ENCODE measurements around the gene ZNF292. TPM values are rescaled to one million over a fixed set of nuclear protein-coding genes. Genes with fewer than 3 reads are reported as not detected.
"Not testable (repeated sequence)": the region's sequence is repeated elsewhere in the genome, so short reads cannot be mapped to it uniquely, and the experiment has no call there.

Gene ZNF292
- total RNA-seq, 1 experiment from 2014 or later: 45.0 TPM

DNA sequence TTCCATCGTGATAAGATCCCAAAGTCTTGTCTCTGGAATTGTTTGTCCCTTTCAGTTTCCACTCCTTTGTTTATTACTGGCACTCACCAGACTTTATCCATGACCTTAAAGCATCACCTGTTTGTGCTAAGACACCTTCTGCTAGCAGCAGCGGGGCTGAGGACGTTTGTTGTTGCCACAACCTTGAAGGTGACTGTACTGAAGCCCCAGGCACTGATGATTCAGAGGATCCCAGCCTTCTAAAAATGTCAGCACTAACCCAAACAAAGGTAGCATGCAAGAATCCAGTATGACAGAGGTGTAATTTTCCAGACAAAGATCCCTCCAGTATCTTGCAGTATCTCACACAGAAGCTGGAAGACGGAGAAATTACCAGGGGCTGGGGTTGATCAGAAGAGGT, 138.2 kb downstream of the ZNF292 start:
- no peaks in the 10 kb centered on the region for H3K36me3 ChIP-seq (ENCODE audit: insufficient read depth, low read length, poor library complexity, severe bottlenecking)
- H3K4me3 ChIP-seq (ENCODE audit: low read depth, low read length, poor library complexity, severe bottlenecking): no peak overlapping the region
- no TSS peak for BruUV-seq (replicated peaks)
- POLR2A ChIA-PET (ENCODE audit: low non-redundant PET): no interaction called here
- no peaks in the 10 kb centered on the region for H3K9me3 ChIP-seq (ENCODE audit: low read depth, low read length, poor library complexity, severe bottlenecking)
- no peak overlapping the region for H3K27ac ChIP-seq (ENCODE audit: low read depth, low read length, poor library complexity, severe bottlenecking)
- no peak for TF ChIP-seq EZH2 (IDR thresholded peaks at IDR 0.05; ENCODE audit: borderline replicate concordance, low read depth, low read length, poor library complexity, severe bottlenecking)
- TF ChIP-seq, protein P1, sequence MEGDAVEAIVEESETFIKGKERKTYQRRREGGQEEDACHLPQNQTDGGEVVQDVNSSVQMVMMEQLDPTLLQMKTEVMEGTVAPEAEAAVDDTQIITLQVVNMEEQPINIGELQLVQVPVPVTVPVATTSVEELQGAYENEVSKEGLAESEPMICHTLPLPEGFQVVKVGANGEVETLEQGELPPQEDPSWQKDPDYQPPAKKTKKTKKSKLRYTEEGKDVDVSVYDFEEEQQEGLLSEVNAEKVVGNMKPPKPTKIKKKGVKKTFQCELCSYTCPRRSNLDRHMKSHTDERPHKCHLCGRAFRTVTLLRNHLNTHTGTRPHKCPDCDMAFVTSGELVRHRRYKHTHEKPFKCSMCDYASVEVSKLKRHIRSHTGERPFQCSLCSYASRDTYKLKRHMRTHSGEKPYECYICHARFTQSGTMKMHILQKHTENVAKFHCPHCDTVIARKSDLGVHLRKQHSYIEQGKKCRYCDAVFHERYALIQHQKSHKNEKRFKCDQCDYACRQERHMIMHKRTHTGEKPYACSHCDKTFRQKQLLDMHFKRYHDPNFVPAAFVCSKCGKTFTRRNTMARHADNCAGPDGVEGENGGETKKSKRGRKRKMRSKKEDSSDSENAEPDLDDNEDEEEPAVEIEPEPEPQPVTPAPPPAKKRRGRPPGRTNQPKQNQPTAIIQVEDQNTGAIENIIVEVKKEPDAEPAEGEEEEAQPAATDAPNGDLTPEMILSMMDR (conservative IDR thresholded peaks at IDR 0.05; ENCODE audit: low read depth, low read length): no peak
- intact Hi-C loops (cut with micrococcal nuclease; ENCODE audit: unreplicated experiment): no loop called here
- DNase-seq (ENCODE audit: low spot score): no peak
- CTCF ChIA-PET: no interaction called here
- H3K27me3 ChIP-seq (replicated peaks; ENCODE audit: insufficient read depth, low read depth, low read length, poor library complexity): peaks cover 52% of the 10 kb centered on the region
- H3K4me1 ChIP-seq (ENCODE audit: insufficient read depth, low read length, poor library complexity, severe bottlenecking): no peaks in the 10 kb centered on the region

DNA sequence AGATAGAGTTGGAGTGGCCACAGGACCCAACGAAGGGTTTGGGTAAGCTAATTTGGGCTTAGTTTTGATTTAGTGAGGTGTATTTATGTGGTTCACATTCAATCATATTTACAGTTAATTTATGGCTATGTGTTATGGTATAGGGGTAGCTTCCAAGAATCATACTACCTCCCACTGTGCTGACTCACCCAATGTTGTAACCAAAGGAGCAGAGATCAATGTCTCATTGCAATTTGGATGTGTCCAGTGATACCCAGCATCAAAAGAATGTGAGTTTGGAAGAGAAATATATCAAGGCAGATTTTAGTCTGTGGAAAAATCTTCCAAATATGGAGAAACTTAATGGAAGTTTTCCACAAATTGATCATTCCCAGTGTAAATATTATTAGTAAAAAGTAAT, 141.8 kb downstream of the ZNF292 start:
- CTCF ChIA-PET: no interaction called here
- Histone ChIP-seq H3K27ac (ENCODE audit: low read depth, low read length, poor library complexity, severe bottlenecking) (no peak overlapping the region), H3K4me1 (ENCODE audit: insufficient read depth, low read length, poor library complexity, severe bottlenecking) (no peaks in the 10 kb centered on the region), H3K4me3 (ENCODE audit: low read depth, low read length, poor library complexity, severe bottlenecking) (no peak overlapping the region), H3K36me3 (ENCODE audit: insufficient read depth, low read length, poor library complexity, severe bottlenecking) (no peaks in the 10 kb centered on the region), H3K27me3 (replicated peaks; ENCODE audit: insufficient read depth, low read depth, low read length, poor library complexity) (peaks cover 67% of the 10 kb centered on the region), H3K9me3 (ENCODE audit: low read depth, low read length, poor library complexity, severe bottlenecking) (no peaks in the 10 kb centered on the region)
- TF ChIP-seq, protein P1 (conservative IDR thresholded peaks at IDR 0.05; ENCODE audit: low read depth, low read length): no peak
- TF ChIP-seq EZH2 (IDR thresholded peaks at IDR 0.05; ENCODE audit: borderline replicate concordance, low read depth, low read length, poor library complexity, severe bottlenecking): no peak
- no TSS peak for BruUV-seq (replicated peaks)
- intact Hi-C loops (cut with micrococcal nuclease; ENCODE audit: unreplicated experiment): no loop called here
- POLR2A ChIA-PET (ENCODE audit: low non-redundant PET): interaction anchor here (0.5 kb wide), 1 partner anchor 250 kb away, joined by 4 read pairs; no protein-coding TSS in a partner anchor
- no peak for DNase-seq (ENCODE audit: low spot score)

DNA sequence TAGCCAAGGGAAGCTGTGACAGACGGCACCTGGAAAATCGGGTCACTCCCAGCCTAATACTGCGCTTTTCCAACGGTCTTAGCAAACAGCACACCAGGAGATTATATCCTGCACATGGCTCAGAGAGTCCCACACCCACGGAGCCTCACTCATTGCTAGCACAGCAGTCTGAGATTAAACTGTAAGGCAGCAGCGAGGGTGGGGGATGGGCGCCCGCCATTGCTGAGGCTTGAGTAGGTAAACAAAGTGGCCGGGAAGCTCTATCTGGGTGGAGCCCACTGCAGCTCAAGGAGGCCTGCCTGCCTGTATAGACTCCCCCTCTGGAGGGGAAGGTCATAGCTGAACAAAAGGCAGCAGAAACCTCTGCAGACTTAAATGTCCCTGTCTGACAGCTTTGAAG, 145.9 kb downstream of the ZNF292 start:
- intact Hi-C loops (cut with micrococcal nuclease; ENCODE audit: unreplicated experiment); CTCF ChIA-PET: not testable (repeated sequence)

DNA sequence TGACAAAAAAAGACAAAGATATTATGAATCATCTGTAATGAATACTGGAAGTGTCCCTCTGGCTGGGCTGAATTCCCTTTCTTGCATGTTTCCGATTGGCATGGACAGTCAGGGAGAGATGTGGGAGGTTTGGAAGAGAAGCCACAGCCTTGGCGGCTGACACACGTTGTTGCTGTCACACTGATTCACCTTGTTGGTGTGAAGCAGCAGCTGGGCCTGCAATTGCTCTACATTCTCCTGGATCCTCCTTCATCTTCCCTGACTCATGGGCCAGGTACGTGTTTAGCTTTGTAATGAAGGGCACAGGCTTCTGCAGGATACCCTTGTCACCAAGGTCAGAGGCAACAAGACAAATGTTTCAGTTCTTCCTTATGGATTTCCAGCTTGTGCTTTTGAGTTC, 153.6 kb downstream of the ZNF292 start:
- intact Hi-C loops (cut with micrococcal nuclease; ENCODE audit: unreplicated experiment): no loop called here
- TF ChIP-seq, protein P1 (conservative IDR thresholded peaks at IDR 0.05; ENCODE audit: low read depth, low read length): no peak
- no peak for TF ChIP-seq EZH2 (IDR thresholded peaks at IDR 0.05; ENCODE audit: borderline replicate concordance, low read depth, low read length, poor library complexity, severe bottlenecking)
- no peak for DNase-seq (ENCODE audit: low spot score)
- no peaks in the 10 kb centered on the region for H3K4me1 ChIP-seq (ENCODE audit: insufficient read depth, low read length, poor library complexity, severe bottlenecking)
- peaks cover 29% of the 10 kb centered on the region for H3K27me3 ChIP-seq (replicated peaks; ENCODE audit: insufficient read depth, low read depth, low read length, poor library complexity)
- ChIA-PET POLR2A (ENCODE audit: low non-redundant PET) (no interaction called here), CTCF (no interaction called here)
- H3K9me3 ChIP-seq (ENCODE audit: low read depth, low read length, poor library complexity, severe bottlenecking): no peaks in the 10 kb centered on the region
- H3K36me3 ChIP-seq (ENCODE audit: insufficient read depth, low read length, poor library complexity, severe bottlenecking): no peaks in the 10 kb centered on the region
- H3K4me3 ChIP-seq (ENCODE audit: low read depth, low read length, poor library complexity, severe bottlenecking): no peak overlapping the region
- BruUV-seq (replicated peaks): no TSS peak
- H3K27ac ChIP-seq (ENCODE audit: low read depth, low read length, poor library complexity, severe bottlenecking): no peak overlapping the region

More for the DNA sequence above, 145.9 kb downstream of the ZNF292 start:
- H3K9me3 ChIP-seq (ENCODE audit: low read depth, low read length, poor library complexity, severe bottlenecking); POLR2A ChIA-PET (ENCODE audit: low non-redundant PET); H3K27ac ChIP-seq (ENCODE audit: low read depth, low read length, poor library complexity, severe bottlenecking); DNase-seq (ENCODE audit: low spot score); H3K4me1 ChIP-seq (ENCODE audit: insufficient read depth, low read length, poor library complexity, severe bottlenecking); H3K4me3 ChIP-seq (ENCODE audit: low read depth, low read length, poor library complexity, severe bottlenecking); H3K36me3 ChIP-seq (ENCODE audit: insufficient read depth, low read length, poor library complexity, severe bottlenecking); BruUV-seq (replicated peaks): not testable (repeated sequence)
- peaks cover 37% of the 10 kb centered on the region for H3K27me3 ChIP-seq (replicated peaks; ENCODE audit: insufficient read depth, low read depth, low read length, poor library complexity)

Data from A673 (cell line).